ENCODE data around the gene GRIK2.
"Not testable (repeated sequence)": the region's sequence is repeated elsewhere in the genome, so short reads cannot be mapped to it uniquely, and the experiment has no call there.

GRIK2 gene

GRCh38 chr6:101544286-101544685 lies 150.8 kb downstream of the GRIK2 start:
- DNase-seq = no peak

- DNase-seq = no peak
These were observed 151.7 kb downstream of the GRIK2 start for GRCh38 chr6:101545191-101545590.

- DNase-seq = no peak
These were observed 156.9 kb downstream of the GRIK2 start for GRCh38 chr6:101550451-101550850.

GRCh38 chr6:101554231-101554630 lies 160.7 kb downstream of the GRIK2 start:
- no peak for DNase-seq

GRCh38 chr6:101558712-101559111 lies 165.2 kb downstream of the GRIK2 start:
- DNase-seq = no peak

GRCh38 chr6:101572627-101573026 lies 179.1 kb downstream of the GRIK2 start:
- DNase-seq = no peak

- DNase-seq = no peak
These were observed 183.6 kb downstream of the GRIK2 start for GRCh38 chr6:101577091-101577490.

GRCh38 chr6:101578306-101578705 lies 184.8 kb downstream of the GRIK2 start:
- DNase-seq = no peak

- DNase-seq = no peak
These were observed 189.3 kb downstream of the GRIK2 start for GRCh38 chr6:101582792-101583191.

GRCh38 chr6:101585501-101585900 lies 192.0 kb downstream of the GRIK2 start:
- DNase-seq = no peak

GRCh38 chr6:101588343-101588742 lies 194.8 kb downstream of the GRIK2 start:
- no peak for DNase-seq

GRCh38 chr6:101595276-101595675 lies 201.8 kb downstream of the GRIK2 start:
- no peak for DNase-seq

- no peak for DNase-seq
These were observed 204.2 kb downstream of the GRIK2 start for GRCh38 chr6:101597693-101598092.

GRCh38 chr6:101605426-101605825 lies 211.9 kb downstream of the GRIK2 start:
- no peak for DNase-seq

- DNase-seq = no peak
These were observed 212.4 kb downstream of the GRIK2 start for GRCh38 chr6:101605874-101606273.

GRCh38 chr6:101607111-101607690 lies 213.7 kb downstream of the GRIK2 start:
- DNase-seq = no peak

GRCh38 chr6:101608703-101609102 lies 215.2 kb downstream of the GRIK2 start:
- no peak for DNase-seq

- DNase-seq = no peak
These were observed 220.0 kb downstream of the GRIK2 start for GRCh38 chr6:101613556-101613955.

- DNase-seq = no peak
These were observed 221.3 kb downstream of the GRIK2 start for GRCh38 chr6:101614774-101615173.

- no peak for DNase-seq
These were observed 232.8 kb downstream of the GRIK2 start for GRCh38 chr6:101626269-101626668.

- no peak for DNase-seq
These were observed 237.4 kb downstream of the GRIK2 start for GRCh38 chr6:101630941-101631340.

GRCh38 chr6:101633081-101633480 lies 239.6 kb downstream of the GRIK2 start:
- no peak for DNase-seq

GRCh38 chr6:101638865-101639264 lies 245.4 kb downstream of the GRIK2 start:
- not testable (repeated sequence) for DNase-seq

- no peak for DNase-seq
These were observed 246.6 kb downstream of the GRIK2 start for GRCh38 chr6:101640131-101640530.

GRCh38 chr6:101645770-101646169 lies 252.3 kb downstream of the GRIK2 start:
- DNase-seq = no peak
